HEK293T (cell line): Measurements from ENCODE around the gene KIF9.

Experiments used
- ARNT ChIP-seq: fragments of 450-650 bp; IDR thresholded peaks from 2 replicates; pipeline ENCODE4 v1.6.1; 2017; ENCODE audit warnings: mild to moderate bottlenecking
- BHLHE40 ChIP-seq: fragments of 450-650 bp; IDR thresholded peaks from 2 replicates; pipeline ENCODE4 v1.6.1; 2016; ENCODE audit warnings: mild to moderate bottlenecking, moderate library complexity, borderline replicate concordance
- ELF4 ChIP-seq: fragments of 450-650 bp; IDR thresholded peaks from 2 replicates; pipeline ENCODE4 v1.6.1; 2017; ENCODE audit warnings: antibody characterized with exemption
- FOXK2 ChIP-seq: fragments of 450-650 bp; IDR thresholded peaks from 2 replicates; pipeline ENCODE4 v1.6.1; 2016; ENCODE audit warnings: mild to moderate bottlenecking
- FOXM1 ChIP-seq: fragments of 450-650 bp; IDR thresholded peaks from 2 replicates; pipeline ENCODE4 v1.6.1; 2017; ENCODE audit warnings: mild to moderate bottlenecking, borderline replicate concordance
- LEF1 ChIP-seq: fragments of 450-650 bp; IDR thresholded peaks from 2 replicates; pipeline ENCODE4 v1.6.1; 2017; ENCODE audit warnings: mild to moderate bottlenecking, borderline replicate concordance
- NFRKB ChIP-seq: fragments of 450-650 bp; IDR thresholded peaks from 2 replicates; pipeline ENCODE4 v1.6.1; 2016; ENCODE audit warnings: mild to moderate bottlenecking, moderate library complexity
- PKNOX1 ChIP-seq: fragments of 450-650 bp; IDR thresholded peaks from 2 replicates; pipeline ENCODE4 v1.6.1; 2016
- SP1 ChIP-seq: fragments of 450-650 bp; IDR thresholded peaks from 2 replicates; pipeline ENCODE4 v1.6.1; 2017
- SUZ12 ChIP-seq: fragments of 450-650 bp; IDR thresholded peaks from 2 replicates; pipeline ENCODE4 v1.6.1; 2016; ENCODE audit warnings: mild to moderate bottlenecking
- ZNF384 ChIP-seq: fragments of 450-650 bp; IDR thresholded peaks from 2 replicates; pipeline ENCODE4 v1.6.1; 2016

- TF ChIP-seq LEF1, result no peak
- TF ChIP-seq SP1, result no peak
- TF ChIP-seq SUZ12, result no peak
- no peak for TF ChIP-seq FOXK2
- TF ChIP-seq ELF4, result no peak
- TF ChIP-seq BHLHE40, result no peak
- no peak for TF ChIP-seq NFRKB
- TF ChIP-seq ZNF384, result no peak
- no peak for TF ChIP-seq PKNOX1
- no peak for TF ChIP-seq FOXM1
- no peak for TF ChIP-seq ARNT
Observed at GRCh38 chr3:47306022-47306421, 23.4 kb upstream of the KIF9 start.
